D341Med (cell line): ENCODE measurements around the gene TTC3.

Source experiments
- DNase-seq: peaks from one replicate; pipeline ENCODE4 v3.0.0; 2012; ENCODE audit warnings: low spot score

TTC3 gene

GRCh38 chr21:37153196-37153934 lies 80.3 kb downstream of the TTC3 start:
- no peak for DNase-seq

GRCh38 chr21:37153935-37154350 lies 80.9 kb downstream of the TTC3 start:
- peak; percentile 59 for DNase-seq

GRCh38 chr21:37155186-37155585 lies 82.1 kb downstream of the TTC3 start:
- DNase-seq = no peak

GRCh38 chr21:37157938-37158337 lies 84.9 kb downstream of the TTC3 start:
- no peak for DNase-seq

- no peak for DNase-seq
Measured at GRCh38 chr21:37159053-37159776, 86.2 kb downstream of the TTC3 start.

GRCh38 chr21:37159949-37160348 lies 86.9 kb downstream of the TTC3 start:
- no peak for DNase-seq

GRCh38 chr21:37164742-37165141 lies 91.7 kb downstream of the TTC3 start:
- no peak for DNase-seq

GRCh38 chr21:37165586-37165985 lies 92.5 kb downstream of the TTC3 start:
- no peak for DNase-seq

- no peak for DNase-seq
Measured at GRCh38 chr21:37166733-37167132, 93.7 kb downstream of the TTC3 start.

GRCh38 chr21:37168666-37169065 lies 95.6 kb downstream of the TTC3 start:
- no peak for DNase-seq

- DNase-seq = no peak
Measured at GRCh38 chr21:37172646-37173045, 99.6 kb downstream of the TTC3 start.

- DNase-seq = no peak
Measured at GRCh38 chr21:37176716-37177115, 103.7 kb downstream of the TTC3 start.

GRCh38 chr21:37181059-37181458 lies 108.0 kb downstream of the TTC3 start:
- no peak for DNase-seq

- DNase-seq = no peak
Measured at GRCh38 chr21:37182222-37182621, 109.2 kb downstream of the TTC3 start.

- DNase-seq = no peak
Measured at GRCh38 chr21:37183749-37184148, 110.7 kb downstream of the TTC3 start.

GRCh38 chr21:37184784-37185593 lies 111.9 kb downstream of the TTC3 start:
- DNase-seq = no peak

- DNase-seq = no peak
Measured at GRCh38 chr21:37186983-37187382, 113.9 kb downstream of the TTC3 start.

GRCh38 chr21:37188825-37189224 lies 115.8 kb downstream of the TTC3 start:
- DNase-seq = no peak

GRCh38 chr21:37192019-37192418 lies 119.0 kb downstream of the TTC3 start:
- no peak for DNase-seq

- DNase-seq = no peak
Measured at GRCh38 chr21:37193006-37193405, 120.0 kb downstream of the TTC3 start.

- no peak for DNase-seq
Measured at GRCh38 chr21:37193676-37194075, 120.6 kb downstream of the TTC3 start.

GRCh38 chr21:37195059-37195458 lies 122.0 kb downstream of the TTC3 start:
- DNase-seq = peak; percentile 63

GRCh38 chr21:37195610-37196009 lies 122.6 kb downstream of the TTC3 start:
- no peak for DNase-seq
